Mammary epithelial cell (primary cell): ENCODE results near the gene ZC3H12A.

Experiments used
- EZH2 ChIP-seq: IDR thresholded peaks from 2 replicates; pipeline ENCODE4 v1.6.1; 2012; ENCODE audit warnings: low read length, inconsistent platforms, borderline replicate concordance
- TF ChIP-seq, protein P1 (sequence below), 2 donors: IDR thresholded peaks in 1 of 2; conservative IDR thresholded peaks in 1 of 2; 2 replicates each; pipeline ENCODE4 v1.5.1; 2011 to 2012; ENCODE audit warnings: inconsistent platforms in 2 of 2, low read length in 2 of 2, mild to moderate bottlenecking in 2 of 2, control low read depth in 1 of 2, low read depth in 1 of 2; ENCODE audit not compliant: insufficient read depth in 1 of 2; ENCODE audit errors: extremely low read depth in 1 of 2

DNA sequence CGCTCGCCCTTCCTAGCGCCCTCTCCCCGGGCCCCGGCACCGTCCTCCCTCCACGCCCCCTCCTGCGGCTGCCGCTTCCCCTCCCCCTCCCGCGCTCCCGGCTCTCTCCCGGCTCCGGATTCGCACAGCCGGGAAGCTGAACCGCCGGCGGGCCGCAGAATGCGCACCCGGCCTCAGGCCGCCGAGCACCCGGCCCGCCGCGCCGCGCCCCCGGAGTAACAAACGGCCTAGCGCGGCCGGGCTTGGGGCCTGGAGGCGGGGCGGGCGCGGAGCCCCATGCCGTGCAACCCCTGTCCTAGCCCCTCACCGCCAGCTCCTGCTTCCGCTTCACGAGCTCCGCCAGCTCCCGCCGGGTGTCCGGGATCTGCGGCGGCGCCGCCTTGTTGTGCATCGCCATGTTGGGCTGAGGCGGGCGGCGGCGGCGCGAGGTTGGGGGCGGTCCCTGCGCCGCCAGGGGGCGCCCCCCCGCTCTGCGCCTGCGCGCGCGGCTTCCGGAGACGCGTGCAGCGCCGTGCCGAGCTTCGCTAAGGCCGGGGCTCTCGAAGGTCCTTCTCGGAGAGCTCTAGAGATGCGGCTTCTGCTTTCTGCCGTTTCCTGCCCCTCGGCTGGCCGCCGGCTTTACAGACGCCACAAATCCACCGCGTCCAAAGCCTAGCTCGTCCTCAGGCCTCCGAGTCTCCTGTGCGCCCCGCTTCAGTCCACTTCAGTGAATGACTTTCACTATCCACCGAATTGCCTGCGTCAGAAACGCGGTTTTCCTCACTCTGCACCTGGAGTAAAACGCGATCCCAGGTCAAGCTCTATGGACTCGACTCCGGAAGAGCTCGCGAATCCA lies 40.2 kb downstream of the ZC3H12A start, which contains the start of gene MEAF6:
- no peak for TF ChIP-seq EZH2
- TF ChIP-seq, protein P1, sequence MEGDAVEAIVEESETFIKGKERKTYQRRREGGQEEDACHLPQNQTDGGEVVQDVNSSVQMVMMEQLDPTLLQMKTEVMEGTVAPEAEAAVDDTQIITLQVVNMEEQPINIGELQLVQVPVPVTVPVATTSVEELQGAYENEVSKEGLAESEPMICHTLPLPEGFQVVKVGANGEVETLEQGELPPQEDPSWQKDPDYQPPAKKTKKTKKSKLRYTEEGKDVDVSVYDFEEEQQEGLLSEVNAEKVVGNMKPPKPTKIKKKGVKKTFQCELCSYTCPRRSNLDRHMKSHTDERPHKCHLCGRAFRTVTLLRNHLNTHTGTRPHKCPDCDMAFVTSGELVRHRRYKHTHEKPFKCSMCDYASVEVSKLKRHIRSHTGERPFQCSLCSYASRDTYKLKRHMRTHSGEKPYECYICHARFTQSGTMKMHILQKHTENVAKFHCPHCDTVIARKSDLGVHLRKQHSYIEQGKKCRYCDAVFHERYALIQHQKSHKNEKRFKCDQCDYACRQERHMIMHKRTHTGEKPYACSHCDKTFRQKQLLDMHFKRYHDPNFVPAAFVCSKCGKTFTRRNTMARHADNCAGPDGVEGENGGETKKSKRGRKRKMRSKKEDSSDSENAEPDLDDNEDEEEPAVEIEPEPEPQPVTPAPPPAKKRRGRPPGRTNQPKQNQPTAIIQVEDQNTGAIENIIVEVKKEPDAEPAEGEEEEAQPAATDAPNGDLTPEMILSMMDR (conservative IDR thresholded peaks at IDR 0.05 in 1 of 2, IDR thresholded peaks at IDR 0.05 in 1 of 2; ENCODE audit: extremely low read depth in 1 of 2, insufficient read depth in 1 of 2, low read depth in 1 of 2, low read length in 2 of 2) = peak; percentile 36 to 44
